AG10803 (cell line): ENCODE results near the gene PCDHB16.
A peak's percentile ranks its signal among the peaks of the same experiment; 100 is the strongest.
"Not testable (repeated sequence)": the region's sequence is repeated elsewhere in the genome, so short reads cannot be mapped to it uniquely, and the experiment has no call there.

Source experiments
- DNase-seq: peaks from one replicate; pipeline ENCODE4 v3.0.0; 2010; ENCODE audit warnings: low read depth
- H3K4me3 ChIP-seq: 2 replicates; pipeline ENCODE4 v1.5.1; 2011; ENCODE audit warnings: mild to moderate bottlenecking, low read length, control low read depth
- CTCF ChIP-seq: conservative IDR thresholded peaks from 2 replicates; pipeline ENCODE4 v1.5.1; 2011; ENCODE audit warnings: mild to moderate bottlenecking, low read length, control low read depth, inconsistent platforms

PCDHB16 gene

GRCh38 chr5:141182248-141182647 lies at the start of gene PCDHB16:
Gene PCDHB16, plus strand, starts transcription at chr5:141182387. Its CDS starts 173 bp downstream, at chr5:141182560.
- TF ChIP-seq CTCF: peak; percentile 39
- H3K4me3 ChIP-seq: peak within 1 kb of the TSS; percentile 43
- DNase-seq: peak; percentile 35

GRCh38 chr5:141135030-141135717 lies 47.0 kb upstream of the PCDHB16 start, which contains the start of gene PCDHB5:
Gene PCDHB5, plus strand, starts transcription at chr5:141135206. Its CDS starts 229 bp downstream, at chr5:141135435.
- H3K4me3 ChIP-seq: peak within 1 kb of the TSS; percentile 52
- peak; percentile 5 for DNase-seq
- TF ChIP-seq CTCF: peak; percentile 49

GRCh38 chr5:141135718-141136266 lies 46.4 kb upstream of the PCDHB16 start:
- no peak for TF ChIP-seq CTCF
- DNase-seq: no peak
- peak overlapping the region; percentile 52 for H3K4me3 ChIP-seq

- not testable (repeated sequence) for DNase-seq, H3K4me3 ChIP-seq
Observed at GRCh38 chr5:141137346-141137745, 44.8 kb upstream of the PCDHB16 start.

- peak within 1 kb of the TSS; percentile 35 for H3K4me3 ChIP-seq
- TF ChIP-seq CTCF: peak; percentile 47
- peak; percentile 18 for DNase-seq
Observed at GRCh38 chr5:141149812-141150211, 32.4 kb upstream of the PCDHB16 start, which contains the start of gene PCDHB6. Gene PCDHB6, plus strand, starts transcription at chr5:141150057. Its CDS starts 201 bp downstream, at chr5:141150258.

- no peak for DNase-seq
- TF ChIP-seq CTCF: no peak
- peak overlapping the region; percentile 35 for H3K4me3 ChIP-seq
Observed at GRCh38 chr5:141150224-141150992, 31.8 kb upstream of the PCDHB16 start.

GRCh38 chr5:141150993-141151325 lies 31.2 kb upstream of the PCDHB16 start:
- no peak for TF ChIP-seq CTCF
- no peak for DNase-seq
- H3K4me3 ChIP-seq: no peak overlapping the region

- not testable (repeated sequence) for DNase-seq, H3K4me3 ChIP-seq
Observed at GRCh38 chr5:141151632-141152031, 30.6 kb upstream of the PCDHB16 start.

GRCh38 chr5:141152096-141152495 lies 30.1 kb upstream of the PCDHB16 start:
- not testable (repeated sequence) for H3K4me3 ChIP-seq

More at GRCh38 chr5:141152096-141152495, 30.1 kb upstream of the PCDHB16 start:
- not testable (repeated sequence) for DNase-seq
